ENCODE results near the gene TPSD1.
"Not testable (repeated sequence)": the region's sequence is repeated elsewhere in the genome, so short reads cannot be mapped to it uniquely, and the experiment has no call there.

TPSD1 gene

DNA sequence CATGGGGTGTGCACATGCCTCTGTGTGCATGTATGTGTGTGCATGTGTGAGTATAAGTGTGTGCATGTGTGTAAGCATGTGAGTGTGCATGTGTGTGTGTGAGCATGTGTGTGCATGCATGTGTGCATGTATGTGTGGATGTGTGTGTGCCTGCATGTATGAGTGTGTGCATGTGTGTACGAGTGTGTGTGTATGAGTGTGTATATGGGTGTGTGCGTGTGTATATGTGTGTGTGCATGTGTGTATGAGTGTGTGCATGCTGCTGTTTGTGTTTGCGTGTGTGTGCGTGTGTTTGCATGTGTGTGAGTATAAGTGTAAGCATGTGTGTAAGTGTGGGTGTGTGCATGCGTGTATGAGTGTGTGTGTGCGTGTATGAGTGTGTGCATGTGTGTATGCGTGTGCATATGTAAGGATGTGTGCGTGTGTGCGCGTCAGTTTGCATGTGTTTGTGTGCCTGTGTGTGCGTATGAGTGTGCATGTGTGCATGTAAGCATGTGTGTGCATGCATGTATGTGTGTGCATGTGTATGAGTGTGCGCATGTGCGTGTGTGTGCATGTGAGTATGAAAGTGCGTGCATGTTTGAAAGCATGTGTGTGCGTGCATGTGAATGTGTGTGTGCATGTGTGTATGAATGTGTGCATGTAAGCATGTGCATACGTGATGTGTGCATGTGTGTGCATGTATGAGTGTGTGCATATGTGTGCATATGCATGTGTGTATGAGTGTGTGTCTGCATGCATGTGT is 8.6 kb downstream of the TPSD1 start:
- no peak for DNase-seq

DNA sequence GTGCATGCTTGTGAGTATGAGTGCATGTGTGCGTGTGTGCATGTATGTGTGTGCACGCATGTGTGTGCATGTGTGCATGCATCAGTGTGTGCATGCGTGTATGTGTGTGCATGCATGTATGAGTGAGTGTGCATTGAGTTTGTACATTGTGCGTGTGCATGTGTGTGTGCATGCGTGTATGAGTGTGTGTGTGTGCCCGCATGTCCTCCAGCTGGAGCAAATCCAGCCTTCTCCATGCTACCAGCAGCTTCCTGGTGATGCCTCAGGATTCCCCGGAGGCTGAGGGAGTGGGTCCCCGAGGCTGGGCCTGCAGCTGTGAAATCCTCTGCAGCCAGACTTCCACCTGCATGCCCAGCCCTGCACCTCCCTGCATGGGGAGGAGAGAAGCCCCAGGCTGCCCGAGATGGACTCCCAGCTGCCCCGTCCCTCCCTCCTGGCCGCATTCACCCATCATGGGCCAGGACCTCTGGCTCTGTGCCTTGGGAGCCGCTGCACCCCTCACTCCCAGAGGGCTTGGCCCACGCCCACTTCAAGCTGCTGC is 9.3 kb downstream of the TPSD1 start:
- no peak for DNase-seq

DNA sequence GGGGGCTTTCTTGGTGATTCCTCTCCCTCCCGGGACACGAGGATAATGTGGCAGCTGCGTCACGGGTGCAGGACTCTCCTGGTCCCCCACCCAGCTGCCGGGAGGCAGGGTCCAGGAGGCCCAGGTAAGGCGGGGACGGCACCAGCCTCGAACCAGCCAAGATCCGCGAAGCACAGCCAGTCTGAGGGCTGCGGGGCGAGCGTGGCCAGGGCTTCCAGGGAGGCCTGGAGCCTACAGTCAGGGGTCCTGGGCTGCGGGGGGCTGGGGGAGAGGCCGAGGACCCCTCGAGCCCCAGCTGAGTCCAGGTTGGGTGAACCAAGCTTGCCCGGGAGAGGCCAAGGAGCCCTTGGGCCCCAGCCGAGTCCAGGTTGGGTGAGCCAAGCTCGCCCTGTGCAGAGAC is 10.0 kb downstream of the TPSD1 start:
- DNase-seq: no peak

DNA sequence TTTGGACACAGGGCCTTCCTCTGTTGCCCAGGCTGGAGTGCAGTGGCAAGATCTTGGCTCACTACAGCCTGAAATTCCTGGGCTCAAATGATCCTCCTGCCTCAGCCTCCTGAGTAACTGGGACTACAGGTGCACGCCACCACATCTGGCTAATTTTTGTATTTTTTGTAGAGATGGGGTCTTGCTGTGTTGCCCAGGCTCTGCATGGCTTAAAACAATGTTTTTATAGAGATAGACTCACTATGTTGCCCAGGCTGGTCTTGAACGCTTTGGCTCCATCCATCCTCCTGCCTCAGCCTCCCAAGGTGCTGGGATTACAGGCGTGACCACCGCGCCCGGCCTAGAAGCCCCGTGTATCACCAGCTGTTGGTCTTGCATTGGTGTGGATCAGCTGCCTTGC is 13.5 kb downstream of the TPSD1 start:
- not testable (repeated sequence) for DNase-seq

DNA sequence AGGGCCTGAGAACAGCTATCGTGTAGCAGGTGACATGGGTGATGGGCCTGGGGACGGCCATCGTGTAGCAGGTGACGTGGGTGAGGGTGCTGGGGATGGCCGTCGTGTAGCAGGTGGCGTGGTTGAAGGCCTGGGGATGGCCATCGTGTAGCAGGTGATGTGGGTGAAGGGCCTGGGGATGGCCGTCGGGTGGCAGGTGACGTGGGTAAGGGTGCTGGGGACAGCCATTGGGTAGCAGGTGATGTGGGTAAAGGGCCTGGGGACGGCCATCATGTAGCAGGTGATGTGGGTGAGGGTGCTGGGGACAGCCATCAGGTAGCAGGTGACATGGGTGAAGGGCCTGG is 15.5 kb downstream of the TPSD1 start:
- DNase-seq: no peak

DNA sequence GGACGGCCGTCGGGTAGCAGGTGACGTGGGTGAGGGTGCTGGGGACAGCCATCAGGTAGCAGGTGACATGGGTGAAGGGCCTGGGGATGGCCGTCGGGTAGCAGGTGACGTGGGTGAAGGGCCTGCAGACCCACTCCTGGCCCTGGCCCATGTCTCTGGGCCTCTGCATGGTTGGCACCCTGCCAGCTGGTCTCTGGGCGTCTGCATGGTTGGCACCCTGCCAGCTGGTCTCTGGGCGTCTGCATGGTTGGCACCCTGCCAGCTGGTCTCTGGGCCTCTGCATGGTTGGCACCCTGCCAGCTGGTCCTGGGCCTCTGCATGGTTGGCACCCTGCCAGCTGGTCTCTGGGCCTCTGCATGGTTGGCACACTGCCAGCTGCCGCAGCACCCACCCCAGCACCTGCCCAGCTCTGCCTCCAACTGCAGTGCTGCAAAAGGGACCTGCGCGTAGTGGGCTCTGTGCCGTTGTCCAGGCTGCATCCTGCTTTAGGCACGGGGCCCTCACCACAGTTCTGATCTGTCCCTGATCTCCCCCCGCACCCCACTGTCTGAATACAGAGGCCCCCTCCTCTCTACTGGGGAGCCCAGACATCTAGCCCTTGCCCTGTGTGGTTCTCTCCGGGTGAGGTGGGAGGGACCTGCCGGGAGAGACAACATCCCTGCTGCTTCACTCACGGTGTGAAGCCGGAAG is 16.0 kb downstream of the TPSD1 start:
- DNase-seq: not testable (repeated sequence)

DNA sequence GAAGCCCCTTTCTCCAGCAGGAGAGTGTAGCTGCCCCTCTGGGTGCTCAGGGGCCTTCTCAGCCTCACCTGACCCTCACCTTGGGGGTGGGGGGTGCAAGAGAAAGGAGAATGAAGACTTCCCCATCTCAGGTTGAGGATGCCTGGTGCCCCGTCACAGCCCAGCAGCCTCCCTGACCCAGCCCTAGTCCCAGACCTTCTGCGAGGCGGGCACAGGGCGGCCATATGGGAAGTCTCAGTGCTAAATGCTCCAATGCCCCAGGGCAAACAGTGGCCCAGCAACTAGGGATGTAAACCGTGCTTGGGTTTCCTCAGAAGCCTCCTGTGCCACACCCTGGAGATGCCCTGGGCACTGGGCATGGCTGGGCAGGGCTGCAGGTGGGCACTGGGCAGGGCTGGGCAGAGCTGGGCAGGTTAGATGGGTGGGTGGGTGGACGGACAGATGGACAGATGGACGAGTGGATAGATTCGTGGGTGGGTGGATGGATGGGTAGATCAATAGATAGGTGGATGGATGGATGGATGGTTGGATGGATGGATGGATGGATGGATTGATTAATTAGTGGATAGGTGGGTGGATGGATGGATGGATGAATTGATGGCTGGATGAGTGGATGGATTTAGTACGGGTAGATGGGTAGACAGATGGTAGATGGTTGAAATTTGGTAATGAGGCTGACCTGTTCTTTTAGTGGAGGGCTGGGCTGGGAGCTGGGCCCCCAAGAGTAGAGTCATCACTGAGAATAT is 16.8 kb downstream of the TPSD1 start:
- DNase-seq: no peak

DNA sequence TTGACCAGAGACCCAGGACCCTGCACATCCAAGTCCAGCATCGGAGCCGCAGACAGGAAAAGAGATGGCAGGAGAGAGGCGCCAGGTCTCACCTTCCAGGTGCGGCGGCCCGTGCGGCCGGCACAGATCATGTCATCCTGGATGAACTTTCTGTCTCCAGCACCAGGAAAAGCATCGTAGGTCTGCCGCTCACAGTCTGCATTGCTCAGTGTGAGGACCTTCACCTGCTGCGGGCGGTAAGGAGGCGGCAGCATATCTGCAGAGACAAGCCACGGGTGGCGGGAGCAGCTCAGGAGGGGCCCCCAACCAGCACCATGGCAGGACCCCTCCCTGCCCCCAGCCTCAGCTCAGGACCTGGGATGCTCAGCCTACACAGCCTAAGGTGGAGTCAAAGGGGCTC is 17.9 kb downstream of the TPSD1 start:
- DNase-seq: no peak

DNA sequence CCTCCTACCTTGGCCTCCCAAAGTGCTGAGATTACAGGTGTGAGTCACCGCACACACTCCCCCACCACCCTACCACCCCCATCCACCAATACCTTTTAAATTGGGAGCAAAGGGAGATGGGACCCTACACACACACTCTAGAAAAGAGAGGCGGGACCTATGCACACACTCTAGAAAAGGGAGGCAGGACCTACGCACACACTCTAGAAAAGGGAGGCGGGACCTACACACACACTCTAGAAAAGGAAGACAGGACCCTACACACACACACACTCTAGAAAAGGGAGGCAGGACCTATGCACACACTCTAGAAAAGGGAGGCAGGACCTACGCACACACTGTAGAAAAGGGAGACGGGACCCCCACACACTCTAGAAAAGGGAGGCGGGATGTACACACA is 18.9 kb downstream of the TPSD1 start:
- no peak for DNase-seq

DNA sequence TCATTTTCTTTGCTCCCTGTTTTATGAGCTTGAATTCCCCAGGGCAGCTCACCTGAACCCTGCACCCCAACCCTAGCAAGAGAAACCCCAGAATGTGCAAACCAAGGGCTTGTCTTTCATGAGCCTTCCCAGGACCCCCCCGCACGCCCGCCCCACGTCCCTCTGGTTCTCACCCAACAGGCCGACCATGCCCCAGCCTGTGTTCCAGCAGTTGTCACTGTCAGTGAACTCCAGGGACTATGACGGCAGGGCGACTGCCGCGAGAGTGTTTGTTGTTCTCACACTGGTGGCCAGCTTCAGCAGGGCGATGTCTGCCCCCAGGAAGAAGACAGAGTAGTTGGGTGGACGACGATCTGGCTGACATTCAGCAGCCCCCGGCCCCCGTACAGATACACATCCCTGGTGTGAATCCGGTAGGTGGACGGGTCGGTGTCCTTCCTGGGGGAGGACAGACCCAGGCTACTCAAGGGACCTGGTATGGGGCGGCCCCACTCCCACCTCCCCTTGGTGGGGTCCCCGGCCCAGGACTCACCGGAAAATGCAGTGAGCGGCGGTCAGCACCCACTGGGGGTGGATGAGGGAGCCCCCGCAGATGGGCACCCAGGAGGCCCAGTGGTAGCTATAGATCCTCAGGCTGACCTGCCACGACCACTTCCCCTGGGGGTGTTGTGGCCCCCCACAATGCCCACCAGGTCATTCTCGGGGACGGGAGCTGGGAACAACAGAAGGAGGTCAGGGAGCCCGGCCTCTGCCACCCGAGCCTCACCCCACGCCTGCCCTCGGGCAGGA is 20.1 kb downstream of the TPSD1 start:
- no peak for DNase-seq

DNA sequence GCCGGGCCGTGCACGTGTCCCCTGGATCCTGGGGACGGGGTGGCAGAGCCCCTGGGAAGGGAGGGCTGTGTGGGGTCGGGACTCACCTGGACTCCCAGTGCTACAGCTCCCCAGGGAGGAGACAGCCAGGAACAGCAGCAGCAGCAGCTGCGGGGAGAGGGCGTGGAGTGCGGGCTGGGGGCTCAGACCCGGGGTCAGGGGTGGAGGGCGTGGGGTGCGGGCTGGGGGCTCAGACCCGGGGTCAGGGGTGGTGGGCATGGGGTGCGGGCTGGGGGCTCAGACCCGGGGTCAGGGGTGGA is 20.7 kb downstream of the TPSD1 start:
- no peak for DNase-seq

DNA sequence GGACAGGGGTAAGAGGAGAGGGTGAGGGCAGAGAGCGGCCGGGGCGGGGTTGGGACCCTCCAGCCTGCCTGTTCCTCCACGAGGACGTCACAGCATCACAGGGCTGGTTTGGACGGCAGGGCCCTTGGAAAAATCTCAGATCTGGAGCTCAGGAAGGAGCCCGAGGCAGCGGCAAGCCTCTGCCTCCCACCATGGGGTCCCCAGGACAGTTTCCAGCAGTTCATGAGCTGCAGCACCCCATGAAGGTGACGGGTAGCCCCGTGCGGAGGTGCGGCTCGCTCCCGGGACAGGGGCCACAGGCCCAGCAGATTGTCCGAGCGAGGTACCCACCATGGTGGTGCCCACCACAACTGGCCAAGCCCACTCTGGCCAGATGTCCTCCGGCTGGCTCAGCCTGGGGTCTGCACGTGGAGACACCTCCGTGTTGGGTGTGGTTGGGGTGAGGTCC is 21.3 kb downstream of the TPSD1 start:
- no peak for DNase-seq

DNA sequence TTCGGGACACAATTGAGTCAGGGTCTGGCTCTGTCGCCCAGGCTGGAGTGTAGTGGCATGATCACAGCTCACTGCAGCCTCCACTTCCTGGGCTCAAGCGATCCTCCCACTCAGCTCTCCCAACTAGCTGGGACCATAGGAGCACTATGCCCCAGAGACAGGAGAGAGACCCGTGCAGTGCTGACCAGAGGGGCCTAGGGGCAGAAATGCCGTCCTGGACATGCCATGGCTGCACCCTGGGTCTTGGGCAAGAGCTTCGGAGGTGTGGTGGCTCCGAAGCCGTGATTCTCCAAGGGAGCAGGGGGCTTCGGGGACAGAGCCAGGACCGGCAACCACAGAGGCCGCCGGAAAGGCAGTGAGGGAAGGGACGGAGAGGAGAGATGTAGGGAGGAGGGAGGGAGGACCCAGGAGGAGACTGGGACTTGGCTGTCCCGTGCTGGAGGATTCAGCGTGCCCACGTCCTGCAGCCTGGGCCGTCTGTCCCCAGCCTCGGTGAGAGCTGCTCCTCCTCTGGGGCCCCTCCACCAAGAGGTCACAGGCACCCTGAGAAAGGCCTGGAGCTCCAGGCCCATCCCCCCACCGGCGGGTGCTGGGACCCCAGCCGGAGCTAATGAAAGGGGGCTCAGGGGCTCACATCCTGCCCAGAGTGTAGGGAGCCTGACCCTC is 21.9 kb downstream of the TPSD1 start:
- no peak for DNase-seq

DNA sequence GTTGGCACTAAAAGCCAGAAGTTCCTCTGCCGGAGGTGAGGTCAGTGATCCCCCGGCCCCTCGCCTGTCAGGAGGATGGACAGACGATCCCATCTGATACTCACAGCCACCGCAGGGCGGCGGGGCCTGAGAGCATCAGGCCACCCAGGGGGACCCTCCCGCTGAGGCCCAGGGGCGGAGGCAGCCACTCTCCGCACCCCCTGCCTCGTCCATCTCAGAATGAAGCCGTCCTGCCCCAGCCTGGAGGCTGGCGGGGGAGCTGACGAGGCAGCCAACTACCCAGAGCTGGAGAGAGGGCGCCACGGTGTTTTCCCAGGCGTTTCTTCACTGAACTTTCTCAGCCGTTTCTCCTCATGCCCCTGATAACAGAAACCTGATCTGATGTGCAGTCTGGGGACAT is 22.6 kb downstream of the TPSD1 start:
- DNase-seq: no peak

DNA sequence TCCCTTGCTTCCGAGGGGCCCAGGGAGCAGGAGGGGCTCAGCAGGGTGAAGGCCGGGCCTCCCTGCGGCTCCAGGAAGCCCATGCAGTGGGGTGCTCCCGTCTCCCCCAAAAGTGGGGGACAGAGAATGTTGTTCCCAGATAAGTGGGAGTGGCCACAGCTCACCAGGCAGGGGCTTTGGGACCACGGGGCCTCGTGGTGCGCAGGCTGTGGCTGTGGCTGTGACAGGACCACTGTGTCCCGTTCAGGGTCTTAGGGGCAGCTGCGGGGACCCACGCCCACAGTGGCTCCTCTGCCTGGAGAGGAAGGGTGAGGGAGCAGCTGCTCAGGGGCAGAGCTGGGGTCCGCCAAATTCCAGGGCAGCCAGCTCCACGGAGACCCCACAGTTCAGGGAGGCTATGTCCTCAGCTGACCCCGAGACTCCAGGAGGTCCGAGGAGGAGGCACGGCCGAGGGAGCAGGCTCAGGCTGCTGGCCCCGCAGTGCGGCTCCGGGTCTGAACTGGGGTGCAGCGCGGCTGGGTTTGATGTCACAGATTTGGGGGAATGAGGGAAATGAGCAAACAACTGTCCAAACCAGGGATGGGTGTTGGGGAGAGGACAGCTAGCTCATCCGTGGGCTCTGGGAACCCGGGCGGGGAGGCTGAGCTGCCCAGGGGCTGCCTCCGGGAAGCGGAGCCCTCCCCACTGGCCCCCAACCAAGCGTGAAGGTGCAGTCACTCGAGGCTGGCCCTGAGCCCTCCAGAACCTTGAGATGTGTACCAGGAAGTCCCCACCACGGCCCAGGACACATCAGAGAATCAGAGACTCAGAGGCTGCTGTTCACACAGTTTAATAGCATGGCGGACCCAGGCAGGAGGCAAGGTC is 23.4 kb downstream of the TPSD1 start:
- DNase-seq: no peak

DNA sequence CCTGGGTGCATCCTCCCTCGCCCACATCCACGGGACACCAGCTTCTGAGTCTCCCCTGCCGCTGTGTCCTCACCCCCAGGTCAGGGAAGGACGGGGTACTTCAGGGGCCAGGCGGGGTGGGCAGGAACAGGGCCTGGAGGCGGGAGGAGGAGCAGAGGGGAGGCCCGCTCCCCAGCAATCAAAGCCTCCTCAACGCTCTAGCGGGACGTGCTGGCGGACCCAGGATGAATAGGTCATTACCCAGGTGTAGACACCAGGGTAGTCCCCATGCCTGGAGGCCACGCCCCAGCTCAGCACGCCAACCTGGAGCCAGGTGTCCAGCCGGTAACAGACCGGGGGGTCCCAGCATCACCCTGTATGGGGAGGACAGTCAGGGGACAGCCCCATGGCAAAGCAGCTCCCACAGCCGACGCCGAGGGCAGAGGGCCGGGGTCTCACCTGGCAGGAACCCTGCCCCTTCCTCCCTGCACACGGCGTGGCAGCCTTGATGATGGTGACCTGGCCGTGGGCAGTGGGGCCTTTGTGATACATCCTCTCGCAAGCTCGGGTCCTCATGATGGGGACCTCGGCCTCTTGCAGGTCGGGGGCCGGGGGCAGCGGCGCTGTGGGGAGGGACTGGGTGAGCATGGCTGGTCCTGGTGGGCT is 24.2 kb downstream of the TPSD1 start:
- DNase-seq: no peak

DNA sequence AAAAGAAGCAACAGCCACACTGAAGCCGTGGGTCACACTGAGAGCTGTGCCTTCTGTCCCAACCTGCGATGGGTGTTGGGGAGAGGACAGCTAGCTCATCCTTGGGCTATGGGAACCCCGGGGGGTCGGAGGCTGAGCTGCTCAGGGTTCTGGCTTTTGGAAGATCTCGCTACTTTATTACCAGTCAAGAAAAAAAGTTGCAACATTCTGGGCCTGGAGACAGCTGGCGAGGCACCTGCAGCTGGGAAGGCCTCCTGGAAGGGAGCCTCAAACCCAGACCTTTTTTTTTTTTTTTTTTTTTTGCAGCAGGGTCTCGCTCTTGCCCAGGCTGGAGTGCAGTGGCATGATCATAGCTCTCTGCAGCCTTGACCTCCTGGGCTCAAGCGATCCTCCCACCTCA is 24.9 kb downstream of the TPSD1 start:
- no peak for DNase-seq

DNA sequence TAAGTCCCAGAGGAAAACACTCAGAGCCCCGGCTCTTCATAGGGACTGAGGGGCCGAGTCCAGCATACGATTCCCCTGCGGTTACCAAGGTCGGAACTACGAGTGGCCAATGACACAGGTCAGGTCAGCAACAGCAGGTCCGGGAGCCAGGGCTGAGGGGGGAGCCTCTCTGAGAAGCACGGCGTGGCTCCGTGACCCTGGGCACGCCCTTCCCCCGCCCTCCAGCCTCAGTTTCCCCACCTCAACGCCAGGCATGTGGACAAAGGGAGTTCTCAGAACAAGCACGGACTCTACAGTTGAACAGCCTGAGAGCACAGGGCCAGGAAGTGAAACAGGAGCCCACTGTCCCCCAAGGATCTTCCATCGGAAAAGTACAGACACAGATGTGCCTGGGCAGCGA is 25.6 kb downstream of the TPSD1 start:
- DNase-seq: no peak

DNA sequence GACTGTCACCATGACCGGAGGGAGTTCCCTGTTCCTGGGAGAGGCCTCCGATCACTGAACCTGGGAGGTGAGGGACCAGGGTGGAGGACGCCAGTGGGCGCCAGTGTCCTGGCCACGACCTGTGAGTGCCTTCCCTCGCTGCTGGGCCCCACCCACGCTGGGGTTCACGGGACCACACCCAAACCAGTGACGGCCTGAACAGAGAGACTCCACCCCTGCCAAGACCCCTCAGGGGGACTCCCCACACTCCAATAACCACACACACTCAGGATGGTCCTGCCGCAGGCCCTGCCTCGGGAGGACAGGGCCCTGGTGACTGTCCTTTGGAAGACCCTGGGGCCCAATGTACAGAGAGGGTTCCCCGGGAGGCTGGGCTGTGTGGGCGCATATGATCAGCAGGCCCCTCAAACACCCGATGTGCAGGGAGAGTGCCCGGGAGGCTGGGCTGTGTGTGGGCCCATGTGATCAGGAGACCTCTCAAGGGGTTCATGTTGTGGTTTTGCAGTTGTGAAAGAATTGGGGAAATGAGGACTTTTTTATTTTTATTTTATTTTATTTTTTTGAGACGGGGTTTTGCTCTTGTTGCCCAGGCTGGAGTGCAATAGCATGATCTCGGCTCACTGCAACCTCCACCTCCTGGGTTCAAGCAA is 26.6 kb downstream of the TPSD1 start:
- no peak for DNase-seq

DNA sequence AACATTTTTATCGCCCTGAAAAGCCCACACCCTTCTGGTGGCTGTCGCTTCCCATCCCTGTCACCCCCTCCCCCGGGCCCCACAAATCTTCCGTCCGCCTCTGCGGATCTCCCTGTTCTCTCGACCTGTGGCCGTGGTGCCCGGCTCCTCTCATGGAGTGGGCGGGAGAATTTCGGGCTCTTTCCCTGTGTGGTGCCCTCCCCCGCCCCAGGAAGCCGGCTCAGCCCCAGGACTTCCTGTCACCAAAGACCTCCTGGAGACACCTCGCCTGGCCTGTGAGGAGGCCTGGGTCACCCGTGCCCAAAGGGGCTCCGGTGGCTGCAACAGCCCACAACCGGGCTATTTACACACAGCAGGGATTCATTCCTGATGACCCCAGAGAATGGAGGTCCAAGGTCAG is 27.4 kb downstream of the TPSD1 start:
- DNase-seq: no peak

Measured in stimulated activated CD4-positive, alpha-beta T cell treated with anti-CD3 and anti-CD28 coated beads, Interleukin-4, amount 100 ng/mL, for 1 hour (primary cell).